Esophagus squamous epithelium (tissue), 5 donors: ENCODE data around the gene KDM7A. TPM values are rescaled to one million over a fixed set of nuclear protein-coding genes. Genes with fewer than 3 reads are reported as not detected.

Experiments used
- DNase-seq: peaks from one replicate; lab custom pipeline; 2025; lab: John Stamatoyannopoulos, UW
- H3K27ac ChIP-seq, 4 donors: fragments of 200-600 bp; sonication (generic); one replicate each; pipeline ENCODE4 v1.5.1; 2016 to 2019; ENCODE audit warnings: mild to moderate bottlenecking in 1 of 4
- H3K27me3 ChIP-seq, 4 donors: fragments of 200-600 bp; sonication (generic); 1 replicate in 3 of 4; 2 replicates in 1 of 4; pipeline versions ENCODE4 v1.5.1 to v1.6.0; 2017 to 2021; ENCODE audit warnings: antibody characterized with exemption in 1 of 4
- H3K36me3 ChIP-seq, 3 donors: fragments of 200-600 bp; sonication (generic); one replicate each; pipeline ENCODE4 v1.5.1; 2016 to 2019
- H3K4me1 ChIP-seq, 3 donors: fragments of 200-600 bp; sonication (generic); one replicate each; pipeline ENCODE4 v1.5.1; 2017 to 2019
- H3K4me3 ChIP-seq, 4 donors: fragments of 200-600 bp; sonication (generic); 1 replicate in 3 of 4; 2 replicates in 1 of 4; pipeline ENCODE4 v1.5.1; 2016 to 2019; ENCODE audit warnings: mild to moderate bottlenecking in 2 of 4, moderate library complexity in 1 of 4
- H3K9me3 ChIP-seq, 3 donors: fragments of 200-600 bp; sonication (generic); one replicate each; pipeline ENCODE4 v1.5.1; 2016 to 2019
- POLR2A ChIP-seq, 4 donors: fragments of 450-650 bp; IDR thresholded peaks; one replicate each; pipeline ENCODE4 v1.6.1; 2017; ENCODE audit warnings: antibody characterized with exemption in 4 of 4, mild to moderate bottlenecking in 4 of 4, moderate library complexity in 3 of 4
- WGBS, 2 donors: methylation state at CpG; one replicate each; pipeline ENCODE4 v1.1.5; 2018; 5-methylcytosine and 5-hydroxymethylcytosine counted together
- intact Hi-C: fragments of 100-400 bp; cut with DNase I; formaldehyde crosslinking; loops from one replicate; pipeline ENCODE4 v1.15.0; 2022
- total RNA-seq, 4 donors: library from RNA; depleted of rRNA; stranded (reverse); fragments of >200 nt; gene quantifications; one replicate each; pipeline ENCODE4 v1.1.0, GENCODE V29; 2016
- TF ChIP-seq, protein P1 (sequence below), 6 experiments: fragments of 450-650 bp in 4 of 6; fragments of 200-600 bp in 2 of 6; sonication (generic) in 2 of 6; IDR thresholded peaks; one replicate each; pipeline ENCODE4 v1.5.1; 2016 to 2019; ENCODE audit warnings: antibody characterized with exemption in 6 of 6, mild to moderate bottlenecking in 4 of 6, moderate library complexity in 4 of 6
- donor health status: DM: yes; HTN: yes; CAD: no.

KDM7A gene
- total RNA-seq, 4 donors from 2014 or later: 11.5 to 28.3 (median 19.9) TPM

DNA sequence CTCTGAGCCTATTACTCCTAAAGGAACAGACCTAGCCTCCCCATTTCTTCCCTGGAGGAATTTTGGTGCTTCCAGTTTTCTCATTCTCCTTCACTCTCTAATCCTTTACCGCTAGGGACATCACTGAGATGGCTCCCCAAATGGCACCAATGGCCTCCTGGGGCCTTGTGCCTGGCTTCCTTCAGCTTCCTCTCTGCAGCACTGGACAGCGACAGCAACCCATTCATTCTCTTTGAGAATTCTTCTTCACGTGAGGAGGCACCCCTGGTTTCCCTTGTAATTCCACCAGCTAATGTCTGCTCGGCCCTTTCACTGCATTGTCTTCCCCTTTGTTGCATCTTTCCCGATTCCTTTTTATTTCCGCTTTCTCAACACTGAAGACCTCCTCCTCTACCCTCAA, 24.6 kb upstream of the KDM7A start:
- H3K9me3 ChIP-seq: no peaks in the 10 kb centered on the region
- WGBS, 2 donors: 90 to 92% methylated on average over 6 of the region's 6 CpGs
- intact Hi-C loops: no loop called here
- peaks cover 0 to 18% (median 4%) of the 10 kb centered on the region in 3 donors for H3K4me1 ChIP-seq
- H3K27ac ChIP-seq: no peak overlapping the region
- no peak for DNase-seq
- H3K4me3 ChIP-seq: no peak overlapping the region
- no peaks in the 10 kb centered on the region for H3K27me3 ChIP-seq
- TF ChIP-seq, protein P1, sequence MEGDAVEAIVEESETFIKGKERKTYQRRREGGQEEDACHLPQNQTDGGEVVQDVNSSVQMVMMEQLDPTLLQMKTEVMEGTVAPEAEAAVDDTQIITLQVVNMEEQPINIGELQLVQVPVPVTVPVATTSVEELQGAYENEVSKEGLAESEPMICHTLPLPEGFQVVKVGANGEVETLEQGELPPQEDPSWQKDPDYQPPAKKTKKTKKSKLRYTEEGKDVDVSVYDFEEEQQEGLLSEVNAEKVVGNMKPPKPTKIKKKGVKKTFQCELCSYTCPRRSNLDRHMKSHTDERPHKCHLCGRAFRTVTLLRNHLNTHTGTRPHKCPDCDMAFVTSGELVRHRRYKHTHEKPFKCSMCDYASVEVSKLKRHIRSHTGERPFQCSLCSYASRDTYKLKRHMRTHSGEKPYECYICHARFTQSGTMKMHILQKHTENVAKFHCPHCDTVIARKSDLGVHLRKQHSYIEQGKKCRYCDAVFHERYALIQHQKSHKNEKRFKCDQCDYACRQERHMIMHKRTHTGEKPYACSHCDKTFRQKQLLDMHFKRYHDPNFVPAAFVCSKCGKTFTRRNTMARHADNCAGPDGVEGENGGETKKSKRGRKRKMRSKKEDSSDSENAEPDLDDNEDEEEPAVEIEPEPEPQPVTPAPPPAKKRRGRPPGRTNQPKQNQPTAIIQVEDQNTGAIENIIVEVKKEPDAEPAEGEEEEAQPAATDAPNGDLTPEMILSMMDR (IDR thresholded peaks at IDR 0.05): no peak
- no peak for TF ChIP-seq POLR2A (IDR thresholded peaks at IDR 0.05)
- no peaks in the 10 kb centered on the region for H3K36me3 ChIP-seq

DNA sequence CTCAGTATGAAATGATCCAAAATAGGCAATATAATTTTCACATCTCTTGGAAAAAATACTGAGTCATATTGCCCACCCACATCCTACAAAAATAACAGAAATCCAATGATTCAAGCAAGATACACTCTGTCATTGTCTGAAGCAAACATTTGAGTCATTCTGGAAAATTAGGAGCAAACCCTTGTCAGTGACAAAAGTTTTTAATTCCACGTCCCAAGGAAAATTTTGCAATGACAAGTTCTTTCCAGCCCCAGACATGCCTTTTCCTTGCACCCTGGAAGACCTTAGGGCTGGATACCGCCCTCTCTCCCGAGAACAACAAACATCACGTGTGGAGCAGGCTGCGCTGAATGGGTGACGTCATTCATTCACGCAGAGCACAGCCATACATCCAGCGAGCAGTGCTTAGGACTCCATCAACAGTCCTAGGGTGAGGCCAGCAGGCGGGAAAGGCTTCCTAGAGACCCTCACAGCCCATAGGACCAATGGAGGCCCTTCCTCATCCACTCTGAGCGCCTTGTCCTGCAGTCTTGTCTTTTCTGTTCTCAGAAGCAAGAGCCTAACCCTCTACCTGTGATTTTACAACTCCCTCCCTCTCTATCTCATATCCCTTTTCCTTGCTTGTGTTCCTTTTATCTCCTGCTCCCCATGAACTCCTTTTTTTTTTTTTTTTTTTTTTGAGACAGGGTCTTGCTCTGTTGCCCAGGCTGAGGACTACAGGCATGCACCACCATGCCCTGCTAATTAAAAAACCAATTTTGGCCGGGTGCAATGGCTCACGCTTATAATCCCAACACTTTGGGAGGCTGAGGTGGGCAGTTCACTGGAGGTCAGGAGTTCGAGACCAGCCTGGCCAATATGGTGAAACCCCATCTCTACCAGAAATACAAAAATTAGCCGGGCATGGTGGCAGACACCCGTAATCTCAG, 23.5 kb upstream of the KDM7A start:
- peak overlapping the region in 1 of 4 donors; percentile 14 for H3K27ac ChIP-seq
- peaks cover 0 to 18% (median 4%) of the 10 kb centered on the region in 3 donors for H3K4me1 ChIP-seq
- no peaks in the 10 kb centered on the region for H3K9me3 ChIP-seq
- no peak overlapping the region for H3K4me3 ChIP-seq
- intact Hi-C loops: no loop called here
- H3K27me3 ChIP-seq: no peaks in the 10 kb centered on the region
- no peaks in the 10 kb centered on the region for H3K36me3 ChIP-seq
- 60 to 63% methylated on average over 10 to 11 of the region's 15 CpGs for WGBS, 2 donors
- TF ChIP-seq, protein P1 (IDR thresholded peaks at IDR 0.05): no peak
- TF ChIP-seq POLR2A (IDR thresholded peaks at IDR 0.05): no peak
- no peak for DNase-seq

DNA sequence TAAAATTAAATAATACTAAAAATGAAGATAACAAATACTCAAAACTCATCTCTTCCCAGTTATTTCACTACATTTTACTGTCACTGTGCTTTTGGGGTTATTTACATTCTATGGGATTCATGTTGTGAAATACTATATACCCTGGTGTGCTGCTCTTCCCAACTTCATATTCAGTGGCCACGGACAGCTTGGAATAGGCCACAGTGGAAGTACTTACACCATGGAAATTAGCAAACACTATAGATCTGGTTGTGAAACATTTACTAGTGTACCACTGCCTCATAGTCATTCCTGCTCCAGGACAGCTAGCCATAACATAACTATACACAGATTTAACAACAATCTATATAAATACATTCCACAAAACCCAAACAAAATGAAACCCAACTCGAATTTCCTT, 21.2 kb upstream of the KDM7A start:
- no peak for TF ChIP-seq POLR2A (IDR thresholded peaks at IDR 0.05)
- TF ChIP-seq, protein P1 (IDR thresholded peaks at IDR 0.05): no peak
- H3K4me3 ChIP-seq: no peak overlapping the region
- no peak for DNase-seq
- peaks cover 0 to 18% (median 4%) of the 10 kb centered on the region in 3 donors for H3K4me1 ChIP-seq
- no peaks in the 10 kb centered on the region for H3K36me3 ChIP-seq
- H3K27ac ChIP-seq: no peak overlapping the region
- H3K27me3 ChIP-seq: no peaks in the 10 kb centered on the region
- WGBS, 2 donors: 76 to 93% methylated on average over 2 of the region's 2 CpGs
- intact Hi-C loops: no loop called here
- no peaks in the 10 kb centered on the region for H3K9me3 ChIP-seq

DNA sequence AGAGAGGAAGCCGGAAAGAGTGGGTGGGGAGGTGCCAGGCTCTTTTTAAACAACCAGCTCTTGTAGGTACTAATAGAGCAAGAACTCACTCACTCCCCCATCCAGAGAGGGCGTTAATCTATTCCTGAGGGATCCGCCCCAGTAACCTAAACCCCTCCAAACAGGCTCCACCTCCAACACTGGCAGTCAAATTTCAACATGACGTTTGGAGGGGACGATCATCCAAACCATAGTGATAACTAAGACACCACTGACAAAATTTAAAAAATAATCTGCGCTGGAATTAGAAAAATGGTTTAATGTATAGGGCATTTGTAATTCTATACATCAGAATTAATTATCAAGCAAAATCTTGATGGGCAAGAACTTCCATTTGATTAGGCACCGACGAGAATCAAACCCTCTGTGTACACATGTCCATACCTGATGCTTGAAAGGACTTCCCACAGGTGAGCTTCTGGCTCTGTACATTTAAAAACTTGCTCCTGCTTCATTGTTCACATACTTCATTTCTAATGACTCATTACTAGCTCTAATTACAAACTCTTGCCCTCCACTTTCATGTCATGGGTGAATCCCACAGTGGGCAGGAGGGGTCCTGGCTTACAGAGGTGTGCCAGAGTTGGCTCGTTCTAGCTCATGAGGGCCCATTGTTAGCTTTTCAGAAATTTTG, 20.6 kb upstream of the KDM7A start:
- DNase-seq: no peak
- no peaks in the 10 kb centered on the region for H3K27me3 ChIP-seq
- TF ChIP-seq POLR2A (IDR thresholded peaks at IDR 0.05): no peak
- TF ChIP-seq, protein P1 (IDR thresholded peaks at IDR 0.05): no peak
- H3K9me3 ChIP-seq: no peaks in the 10 kb centered on the region
- peak overlapping the region in 1 of 4 donors; percentile 36 for H3K27ac ChIP-seq
- intact Hi-C loops: no loop called here
- H3K4me1 ChIP-seq: peaks cover under 1 to 23% (median 4%) of the 10 kb centered on the region in 3 donors
- 67 to 69% methylated on average over 9 of the region's 9 CpGs for WGBS, 2 donors
- no peaks in the 10 kb centered on the region for H3K36me3 ChIP-seq
- no peak overlapping the region for H3K4me3 ChIP-seq
